Retinal pigment epithelial cell (primary cell): ENCODE measurements around the gene DNMBP.

Experiments used
- DNase-seq: peaks from one replicate; pipeline ENCODE4 v3.0.0-alpha.2; 2010; ENCODE audit warnings: low read depth
- H3K4me3 ChIP-seq: 2 replicates; pipeline ENCODE4 v1.5.1; 2011; ENCODE audit warnings: mild to moderate bottlenecking, low read length, control low read depth, moderate library complexity
- CTCF ChIP-seq: conservative IDR thresholded peaks from 2 replicates; pipeline ENCODE4 v1.5.1; 2011; ENCODE audit warnings: low read depth, low read length, control low read depth, inconsistent platforms

The DNMBP gene

GRCh38 chr10:100007231-100008141 is 2.3 kb downstream of the DNMBP start:
- H3K4me3 ChIP-seq = peak overlapping the region; percentile 94
- no peak for TF ChIP-seq CTCF
- no peak for DNase-seq

- no peak for TF ChIP-seq CTCF
- peak overlapping the region; percentile 17 for H3K4me3 ChIP-seq
- DNase-seq = peak; percentile 66
These were observed 3.4 kb downstream of the DNMBP start for GRCh38 chr10:100006243-100006886.

GRCh38 chr10:100004805-100005510 is 4.8 kb downstream of the DNMBP start:
- DNase-seq = no peak
- no peak overlapping the region for H3K4me3 ChIP-seq
- no peak for TF ChIP-seq CTCF

GRCh38 chr10:100000109-100000644 is 9.6 kb downstream of the DNMBP start:
- TF ChIP-seq CTCF = no peak
- H3K4me3 ChIP-seq = no peak overlapping the region
- DNase-seq = no peak

GRCh38 chr10:99999319-100000108 is 10.2 kb downstream of the DNMBP start:
- no peak for DNase-seq
- no peak for TF ChIP-seq CTCF
- no peak overlapping the region for H3K4me3 ChIP-seq

GRCh38 chr10:99998889-99999288 is 10.9 kb downstream of the DNMBP start:
- DNase-seq = no peak
- no peak for TF ChIP-seq CTCF
- H3K4me3 ChIP-seq = no peak overlapping the region
